DMS153 treated with DMSO at 0.1 percent for 48 hours (cell line): Measurements from ENCODE around the gene CLDN15.

ENCODE experiments used
- DNase-seq: peaks from one replicate; lab custom pipeline; 2025; ENCODE audit not compliant: unreplicated experiment; lab: John Stamatoyannopoulos, UW

Gene CLDN15

GRCh38 chr7:101244375-101245146 lies 7.0 kb upstream of the CLDN15 start, which contains the start of gene FIS1:
TSS of gene FIS1 (minus strand) at chr7:101245081. CDS start at chr7:101245004, 77 bp downstream.
- DNase-seq: peak; percentile 90

DNA sequence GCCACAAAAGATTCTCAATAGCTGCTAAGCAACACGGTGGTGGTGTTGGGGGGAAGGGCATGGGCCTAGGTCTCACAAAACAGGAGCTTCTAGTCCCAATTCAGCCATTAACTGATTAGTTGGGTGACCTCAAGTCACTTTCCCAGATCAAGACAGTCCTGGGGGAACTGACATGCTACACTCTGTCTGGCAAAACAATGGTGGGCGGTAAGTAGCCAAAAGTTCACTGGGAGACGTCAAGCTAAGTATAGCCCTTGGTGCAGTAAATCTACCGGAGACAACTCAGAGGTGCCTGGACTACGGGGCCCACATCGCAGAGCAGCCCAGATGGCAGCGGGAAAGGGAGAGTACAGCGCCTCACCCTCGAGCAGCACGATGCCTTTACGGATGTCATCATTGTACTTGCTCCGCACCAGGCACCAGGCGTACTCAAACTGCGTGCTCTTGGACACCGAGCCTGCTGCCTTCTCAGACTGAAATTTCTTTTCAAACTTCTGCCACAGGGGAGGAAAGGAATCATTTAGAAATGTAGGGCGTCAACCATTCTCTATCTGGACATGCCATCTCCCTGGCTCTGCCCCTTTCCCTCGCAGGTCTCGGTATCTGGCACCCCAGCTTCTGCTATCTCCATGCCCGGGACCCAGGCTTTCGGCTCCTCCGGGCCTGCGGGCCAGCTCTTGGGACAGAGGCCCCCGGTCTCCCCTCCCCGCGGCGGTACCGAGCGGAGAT lies 6.2 kb upstream of the CLDN15 start:
- no peak for DNase-seq

DNA sequence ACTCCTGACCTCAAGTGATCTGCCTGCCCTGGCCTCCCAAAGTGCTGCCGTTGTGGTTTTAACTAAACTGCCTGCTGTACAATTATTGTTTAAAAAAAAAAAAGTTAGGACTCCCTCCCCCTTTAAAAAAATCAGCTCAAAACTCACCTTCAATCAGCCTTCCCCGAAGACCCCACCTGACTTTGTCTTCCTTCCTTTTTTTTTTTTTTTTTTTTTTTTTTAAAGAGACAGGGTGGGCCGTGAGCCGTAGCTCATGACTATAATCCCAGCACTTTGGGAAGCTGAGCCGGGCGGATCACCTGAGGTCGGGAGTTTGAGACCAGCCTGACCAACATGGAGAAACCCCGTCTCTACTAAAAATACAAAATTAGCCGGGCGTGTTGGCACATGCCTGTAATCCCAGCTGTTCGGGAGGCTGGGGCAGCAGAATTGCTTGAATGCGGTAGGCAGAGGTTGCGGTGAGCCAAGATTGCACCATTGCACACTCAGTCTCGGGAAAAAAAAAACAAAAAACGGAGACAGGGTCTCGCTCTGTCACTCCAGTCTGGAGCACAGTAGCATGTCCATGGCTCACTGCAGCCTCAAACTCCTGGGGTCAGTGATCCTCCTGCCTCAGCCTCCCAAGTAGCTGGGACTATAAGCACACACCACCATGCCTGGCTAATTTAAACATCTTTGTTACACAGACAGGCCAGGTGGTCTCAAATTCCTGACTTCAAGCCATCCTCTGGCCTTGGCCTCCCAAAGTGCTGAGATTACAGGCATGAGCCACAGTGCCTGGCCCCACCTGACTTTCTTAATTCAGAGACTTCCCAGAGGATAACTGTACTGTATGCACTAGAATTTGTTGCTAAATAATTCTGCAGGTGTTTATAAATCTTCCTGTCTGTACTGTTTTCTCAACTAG lies 4.1 kb upstream of the CLDN15 start:
- DNase-seq: no peak

DNA sequence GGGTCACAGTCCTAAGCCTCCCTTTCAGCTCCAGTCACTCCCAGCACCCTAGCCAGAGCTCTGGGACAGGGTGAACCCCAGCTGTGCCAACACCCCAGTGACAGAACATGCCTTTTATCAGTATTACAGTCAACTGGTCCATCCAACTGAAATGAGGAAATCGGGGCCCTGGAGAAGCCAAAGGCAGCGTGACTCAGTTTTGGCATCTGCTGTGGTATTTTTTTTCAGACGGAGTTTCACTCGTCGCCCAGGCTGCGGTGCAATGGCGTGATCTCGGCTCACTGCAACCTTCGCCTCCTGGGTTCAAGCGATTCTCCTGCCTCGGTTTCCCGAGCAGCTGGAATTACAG lies 3.4 kb upstream of the CLDN15 start:
- DNase-seq: no peak

DNA sequence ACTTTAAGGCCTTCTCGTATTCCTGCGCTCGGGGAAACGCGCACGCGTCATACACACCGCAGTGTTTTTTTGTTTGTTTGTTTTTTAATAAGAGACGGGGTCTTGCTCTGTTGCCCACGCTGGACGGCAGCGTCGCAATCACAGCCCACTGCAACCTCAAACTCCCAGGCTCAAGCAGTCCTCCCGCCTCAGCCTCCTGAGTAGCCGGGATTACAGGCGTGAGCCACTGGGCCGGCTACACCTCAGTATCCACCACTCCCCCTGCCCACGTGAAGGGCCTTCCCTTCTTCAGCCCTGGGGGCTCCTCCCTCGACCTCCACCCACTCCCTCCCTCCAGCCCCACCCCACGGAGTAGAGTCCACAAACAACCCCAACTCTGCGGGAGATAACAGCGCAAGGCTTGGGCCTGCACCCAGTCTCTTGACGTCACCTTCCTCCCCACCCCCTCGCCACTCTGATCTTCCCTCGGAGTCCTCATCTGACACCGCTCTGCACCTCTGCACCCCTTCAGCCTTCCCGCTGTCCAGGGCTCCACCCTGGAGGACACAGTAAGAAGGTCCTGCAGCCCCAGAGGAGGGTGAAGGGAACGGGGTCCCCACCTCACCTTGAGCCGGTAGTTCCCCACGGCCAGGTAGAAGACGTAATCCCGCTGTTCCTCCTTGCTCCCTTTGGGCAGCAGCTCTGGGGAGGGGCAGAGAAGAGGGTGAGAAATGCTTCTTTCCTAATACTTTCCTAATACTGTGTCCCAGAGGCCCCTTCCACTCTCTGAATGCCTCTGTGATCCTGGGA lies 2.8 kb upstream of the CLDN15 start:
- DNase-seq: no peak

- DNase-seq: no peak
Measured at GRCh38 chr7:101239951-101240220, 2.3 kb upstream of the CLDN15 start.

DNA sequence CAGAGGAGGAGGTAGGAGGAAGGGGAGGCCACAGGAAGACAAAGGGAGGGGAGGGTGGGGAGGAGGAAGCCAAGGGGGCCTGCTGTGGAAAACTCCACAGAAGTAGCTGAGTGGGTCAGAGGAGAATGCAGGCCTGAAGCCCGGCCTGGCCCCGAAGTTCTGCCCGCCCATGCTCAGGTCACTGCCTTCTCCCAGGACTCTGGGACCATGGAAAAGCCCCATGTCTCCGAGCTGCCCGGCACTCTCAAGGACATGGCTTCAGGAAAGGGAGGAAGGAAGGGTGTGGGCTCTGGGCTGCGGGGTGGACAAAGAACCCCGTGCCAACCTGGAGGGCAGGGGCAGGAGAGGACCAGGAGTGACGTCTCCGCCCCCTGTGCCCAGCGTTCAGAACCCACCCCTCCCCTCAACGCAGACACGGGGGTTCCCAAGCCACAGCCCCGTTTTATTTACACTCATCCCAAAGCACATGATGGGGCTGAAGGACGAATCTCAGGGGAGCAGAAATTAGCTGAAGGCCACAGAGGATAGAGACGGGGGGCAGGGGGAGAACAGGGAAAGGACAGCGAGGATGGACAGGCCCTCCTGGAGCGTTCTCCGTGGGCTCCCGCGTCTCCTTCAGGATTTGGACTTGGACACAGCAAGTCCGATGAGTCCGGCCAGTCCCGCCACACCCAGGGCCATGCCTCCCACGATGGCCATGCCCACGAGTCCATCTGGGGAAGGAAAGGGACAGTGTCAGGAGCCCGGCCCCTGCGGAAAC lies 1.8 kb upstream of the CLDN15 start:
- DNase-seq: no peak

DNA sequence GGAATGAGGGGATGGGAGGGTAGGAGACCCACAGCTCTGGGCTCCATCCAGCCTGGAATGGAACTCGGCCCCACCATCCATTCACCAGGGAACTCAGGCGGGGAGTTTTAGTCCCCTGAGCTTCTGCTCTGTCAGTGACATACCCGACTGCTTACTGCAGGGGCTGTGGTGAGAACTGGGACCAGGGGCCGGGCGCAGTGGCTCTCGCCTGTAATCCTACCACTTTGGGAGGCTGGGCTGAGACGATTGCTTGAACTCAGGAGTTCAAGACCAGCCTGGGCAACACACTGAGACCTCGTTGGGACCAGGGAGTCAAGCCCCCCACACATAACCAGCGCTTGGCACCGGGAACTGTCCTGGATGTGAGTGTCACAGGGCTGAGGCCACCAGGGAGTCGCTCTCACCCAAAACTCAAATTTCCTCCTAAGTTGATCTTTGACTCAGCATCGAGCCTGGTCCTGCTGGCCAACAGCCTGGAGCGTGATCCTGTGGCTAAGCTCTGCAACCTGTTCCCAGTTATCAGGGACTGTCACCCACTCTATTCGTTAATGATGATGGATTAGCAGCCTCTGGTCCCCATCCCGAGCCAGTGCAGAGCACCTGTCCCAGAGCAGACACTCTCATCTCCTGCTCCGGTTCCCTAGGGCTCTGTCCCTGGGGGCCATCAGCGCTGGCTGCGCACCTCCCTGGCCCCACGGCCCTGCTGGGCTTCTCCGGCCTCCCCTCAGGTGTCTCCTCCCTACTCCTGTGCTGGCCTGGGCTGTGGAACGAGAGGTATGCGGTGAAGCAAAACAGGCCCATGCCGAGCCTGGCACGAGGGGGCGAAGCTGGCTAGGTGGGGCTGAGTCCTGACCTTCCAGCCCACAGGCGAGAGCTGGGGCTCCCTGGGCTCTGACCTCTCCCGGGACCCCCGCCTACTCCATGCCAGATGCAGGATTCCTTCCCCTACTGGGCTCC lies 902 bp upstream of the CLDN15 start:
- no peak for DNase-seq

DNA sequence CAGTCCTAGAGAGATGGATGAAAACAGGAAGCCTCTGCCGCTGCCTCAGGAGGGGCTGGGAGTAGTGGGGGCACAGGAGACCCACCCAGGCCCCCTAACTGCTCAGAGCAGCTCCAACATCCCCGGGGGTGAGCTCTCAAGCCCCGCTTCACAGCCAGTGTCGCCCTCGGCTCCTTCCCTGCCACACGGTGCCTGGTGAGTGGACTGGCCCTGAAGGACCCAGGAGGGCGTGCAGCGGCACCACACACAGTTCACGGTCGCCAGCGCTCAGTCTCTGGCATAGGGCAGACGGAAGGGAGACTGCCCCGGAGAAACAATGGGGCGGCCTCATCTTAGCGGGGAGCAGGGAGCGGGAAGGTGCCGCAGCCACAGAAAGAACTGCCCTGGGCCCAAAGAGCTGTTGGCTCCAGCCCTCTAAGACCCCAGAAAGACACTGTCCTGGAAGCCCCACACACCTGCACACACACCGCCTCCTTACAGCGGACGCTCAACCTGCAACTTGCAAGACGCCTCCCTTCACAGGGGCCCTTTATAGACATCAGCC lies 1.2 kb downstream of the CLDN15 start:
- no peak for DNase-seq

GRCh38 chr7:101235522-101235921 lies 2.1 kb downstream of the CLDN15 start:
- DNase-seq: no peak

- DNase-seq: no peak
Measured at GRCh38 chr7:101235050-101235449, 2.6 kb downstream of the CLDN15 start.

DNA sequence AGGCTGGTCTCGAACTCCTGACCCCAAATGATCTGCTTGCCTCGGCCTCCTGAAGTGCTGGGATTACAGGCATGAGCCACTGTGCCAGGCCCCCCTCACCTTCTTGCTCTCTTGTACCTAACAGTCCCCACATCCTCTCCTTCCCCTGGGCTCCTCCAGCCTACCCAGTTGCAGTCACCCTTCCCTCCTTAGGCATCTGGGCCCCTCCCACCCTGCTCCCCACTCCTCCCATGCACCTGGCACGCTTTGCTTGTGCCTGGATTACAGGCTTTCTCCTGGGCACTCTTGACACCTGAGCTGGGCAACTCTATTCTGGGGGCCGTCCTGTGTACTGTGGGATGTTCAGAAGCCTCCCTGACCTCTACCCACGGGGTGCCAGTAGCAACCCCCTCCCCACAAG lies 3.0 kb downstream of the CLDN15 start:
- DNase-seq: no peak

DNA sequence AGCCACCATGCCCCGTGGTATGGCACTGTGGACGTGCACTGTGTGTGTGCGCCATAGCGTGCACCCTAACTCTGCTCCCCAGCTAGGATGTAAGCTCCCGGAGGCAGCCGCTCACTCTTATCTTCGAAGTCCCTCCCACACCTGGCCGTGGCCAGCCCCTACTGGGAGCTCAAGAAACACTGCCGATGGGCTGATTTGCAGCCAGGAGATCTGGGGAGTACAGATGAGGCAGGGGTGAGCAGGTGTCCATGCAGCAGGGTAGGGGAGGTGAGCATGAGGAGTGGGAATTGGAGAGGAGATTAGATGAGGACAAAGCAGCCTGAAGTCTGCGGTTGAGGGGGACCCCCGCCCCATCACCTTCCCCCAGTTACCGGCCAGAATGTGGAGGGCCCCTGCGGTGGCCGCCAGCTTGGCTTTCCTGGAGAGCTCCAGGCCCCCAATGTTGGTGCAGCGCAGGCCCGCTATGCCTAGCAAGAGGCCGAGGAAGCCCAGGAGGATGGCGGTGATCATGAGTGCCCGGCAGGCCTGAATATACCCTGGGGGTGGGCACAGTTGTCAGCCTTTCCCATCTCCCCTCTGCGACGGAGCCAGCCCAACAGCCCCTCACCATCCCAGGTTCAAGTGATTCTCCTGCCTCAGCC lies 3.6 kb downstream of the CLDN15 start:
- no peak for DNase-seq

- peak; percentile 34 for DNase-seq
Measured at GRCh38 chr7:101232141-101232850, 5.3 kb downstream of the CLDN15 start.

DNA sequence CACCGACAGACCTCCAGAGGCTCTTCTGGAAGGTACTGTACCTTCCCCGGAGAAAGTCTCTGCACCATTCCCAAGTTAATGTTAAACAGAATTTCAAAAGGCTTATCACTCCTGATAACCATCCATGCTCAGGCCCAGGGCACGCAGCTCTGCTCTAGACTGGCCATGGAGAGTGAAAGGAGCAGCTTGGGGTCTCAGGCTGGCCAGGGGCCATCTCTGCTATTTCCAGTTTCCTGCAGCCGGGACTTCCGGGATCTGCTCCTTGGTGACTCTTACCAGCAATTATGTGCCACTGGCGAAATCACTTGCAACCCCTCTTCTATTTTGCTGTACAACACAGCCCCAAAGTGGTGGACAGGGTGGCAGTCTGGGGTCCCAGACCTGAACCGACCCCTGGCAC lies 6.0 kb downstream of the CLDN15 start:
- no peak for DNase-seq

DNA sequence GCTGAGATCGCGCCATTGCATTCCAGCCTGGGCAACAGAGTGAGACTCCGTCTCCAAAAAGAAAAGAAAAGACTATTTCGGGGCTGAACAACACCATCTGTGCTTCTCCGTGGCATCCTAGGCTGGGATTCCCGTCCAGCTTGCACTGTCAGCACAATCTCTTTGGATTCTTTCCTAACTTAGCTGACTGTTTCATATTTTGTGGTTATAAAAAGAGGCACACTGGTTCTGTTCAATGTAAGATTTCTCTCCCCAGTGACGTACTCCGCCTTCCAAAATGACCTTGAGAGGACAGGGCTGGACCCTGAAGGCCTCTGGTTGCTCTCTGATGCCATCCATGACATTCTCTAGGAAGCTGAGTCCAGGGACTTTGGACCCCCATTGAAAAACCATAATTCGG lies 10.9 kb downstream of the CLDN15 start:
- DNase-seq: no peak

GRCh38 chr7:101225650-101226049 lies 12.0 kb downstream of the CLDN15 start:
- no peak for DNase-seq

DNA sequence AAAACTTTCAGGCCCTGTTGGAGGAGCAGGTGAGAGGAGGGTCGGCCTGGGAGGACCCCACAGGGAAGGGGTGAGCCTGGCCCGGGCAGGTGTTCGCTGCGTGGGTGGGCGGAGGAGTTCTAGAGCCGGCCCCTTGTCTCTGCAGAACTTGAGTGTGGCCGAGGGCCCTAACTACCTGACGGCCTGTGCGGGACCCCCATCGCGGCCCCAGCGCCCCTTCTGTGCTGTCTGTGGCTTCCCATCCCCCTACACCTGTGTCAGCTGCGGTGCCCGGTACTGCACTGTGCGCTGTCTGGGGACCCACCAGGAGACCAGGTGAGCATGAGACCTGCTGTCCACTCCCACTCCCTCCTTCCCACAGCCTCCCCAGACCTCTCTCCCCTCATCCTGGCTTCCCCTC lies 14.1 kb downstream of the CLDN15 start:
- DNase-seq: no peak
